Naive thymus-derived CD4-positive, alpha-beta T cell (primary cell): ENCODE results near the gene RAB40B. TPM values are rescaled to one million over a fixed set of nuclear protein-coding genes. Genes with fewer than 3 reads are reported as not detected.
A peak's percentile ranks its signal among the peaks of the same experiment; 100 is the strongest.

Experiments
- ATAC-seq: fragments of 150-1000 bp; cut with Tn5 transposase; 2 replicates; pipeline ENCODE4 v1.10.0; 2021; ENCODE audit warnings: mild to moderate bottlenecking, moderate library complexity
- CTCF ChIA-PET: fragments of 350-600 bp; sonication (Branson Sonifier 250); formaldehyde crosslinking; loops from one replicate; lab custom pipeline; 2021; ENCODE audit warnings: antibody characterized with exemption; lab: Charles Lee
- POLR2A ChIA-PET: fragments of 350-600 bp; sonication (Branson Sonifier 250); formaldehyde crosslinking; loops from one replicate; lab custom pipeline; 2021; ENCODE audit warnings: antibody characterized with exemption, inconsistent platforms; lab: Charles Lee
- DNase-seq, 9 donors: peaks; one replicate each; pipeline versions ENCODE4 v3.0.0 to v3.0.0-alpha.2; 2020 to 2022; ENCODE audit warnings: mixed read lengths in 1 of 9
- H3K27ac ChIP-seq: one replicate; pipeline ENCODE4 v1.7.0; 2013; ENCODE audit warnings: mild to moderate bottlenecking, low read depth, low read length, moderate library complexity
- H3K27me3 ChIP-seq, 2 donors: one replicate each; pipeline ENCODE4 v1.7.0; 2013; ENCODE audit warnings: low read length in 2 of 2, mild to moderate bottlenecking in 2 of 2, moderate library complexity in 2 of 2; ENCODE audit not compliant: control insufficient read depth in 2 of 2, insufficient read depth in 2 of 2
- H3K36me3 ChIP-seq, 3 experiments: 1 replicate in 2 of 3; 2 replicates in 1 of 3; pipeline ENCODE4 v1.7.0; 2013; ENCODE audit warnings: low read length in 3 of 3, mild to moderate bottlenecking in 3 of 3, moderate library complexity in 1 of 3; ENCODE audit not compliant: insufficient read depth in 3 of 3, control insufficient read depth in 2 of 3
- H3K4me1 ChIP-seq, 2 donors: one replicate each; pipeline ENCODE4 v1.7.0; 2013; ENCODE audit warnings: low read length in 2 of 2, mild to moderate bottlenecking in 2 of 2, moderate library complexity in 1 of 2; ENCODE audit not compliant: control insufficient read depth in 2 of 2, insufficient read depth in 2 of 2
- H3K4me3 ChIP-seq: 2 replicates; pipeline ENCODE4 v1.7.0; 2013; ENCODE audit warnings: mild to moderate bottlenecking, low read length
- H3K9me3 ChIP-seq, 3 experiments: 1 replicate in 2 of 3; 2 replicates in 1 of 3; pipeline ENCODE4 v1.7.0; 2013; ENCODE audit warnings: low read length in 3 of 3; ENCODE audit not compliant: control insufficient read depth in 2 of 3
- H3K27ac Mint-ChIP-seq, 9 donors: one replicate each; pipeline ENCODE4 v1.8.0; 2020 to 2022; ENCODE audit warnings: mixed read lengths in 9 of 9, mild to moderate bottlenecking in 8 of 9, moderate library complexity in 5 of 9, inconsistent platforms in 2 of 9
- H3K27me3 Mint-ChIP-seq, 5 donors: one replicate each; pipeline ENCODE4 v1.8.0; 2021 to 2022; ENCODE audit warnings: mixed read lengths in 5 of 5, mild to moderate bottlenecking in 1 of 5
- H3K36me3 Mint-ChIP-seq, 5 donors: one replicate each; pipeline ENCODE4 v1.8.0; 2020 to 2022; ENCODE audit warnings: mixed read lengths in 5 of 5, mild to moderate bottlenecking in 3 of 5, inconsistent platforms in 1 of 5
- H3K4me1 Mint-ChIP-seq, 7 donors: one replicate each; pipeline ENCODE4 v1.8.0; 2020 to 2022; ENCODE audit warnings: mixed read lengths in 7 of 7, mild to moderate bottlenecking in 3 of 7, inconsistent platforms in 1 of 7
- H3K4me3 Mint-ChIP-seq, 10 donors: one replicate each; pipeline ENCODE4 v1.8.0; 2020 to 2022; ENCODE audit warnings: mild to moderate bottlenecking in 10 of 10, mixed read lengths in 10 of 10, moderate library complexity in 6 of 10, inconsistent platforms in 2 of 10
- H3K9me3 Mint-ChIP-seq, 11 donors: one replicate each; pipeline ENCODE4 v1.8.0; 2020 to 2022; ENCODE audit warnings: mixed read lengths in 11 of 11, mild to moderate bottlenecking in 4 of 11, inconsistent platforms in 1 of 11, moderate library complexity in 1 of 11
- intact Hi-C, 2 donors: fragments of 100-400 bp; cut with micrococcal nuclease; formaldehyde crosslinking; loops; one replicate each; pipeline ENCODE4 v1.15.1; 2023
- polyA plus RNA-seq, 2 donors: library from polyadenylated mRNA; unstranded; fragments of 300-500 nt; fragmentation: Illumina TruSeq; gene quantifications; one replicate each; pipeline ENCODE4 v1.2.3, GENCODE V29; 2021
- total RNA-seq, 6 experiments: library from RNA in 5 of 6; stranded (reverse) in 5 of 6; gene quantifications; 1 replicate in 5 of 6; 2 replicates in 1 of 6; pipeline ENCODE4 v1.2.3 and lab custom pipeline; 2021 to 2026

Gene RAB40B
- total and polyA plus RNA-seq, 7 experiments from 2014 or later: 1.3 to 6.1 (median 2.9) TPM

DNA sequence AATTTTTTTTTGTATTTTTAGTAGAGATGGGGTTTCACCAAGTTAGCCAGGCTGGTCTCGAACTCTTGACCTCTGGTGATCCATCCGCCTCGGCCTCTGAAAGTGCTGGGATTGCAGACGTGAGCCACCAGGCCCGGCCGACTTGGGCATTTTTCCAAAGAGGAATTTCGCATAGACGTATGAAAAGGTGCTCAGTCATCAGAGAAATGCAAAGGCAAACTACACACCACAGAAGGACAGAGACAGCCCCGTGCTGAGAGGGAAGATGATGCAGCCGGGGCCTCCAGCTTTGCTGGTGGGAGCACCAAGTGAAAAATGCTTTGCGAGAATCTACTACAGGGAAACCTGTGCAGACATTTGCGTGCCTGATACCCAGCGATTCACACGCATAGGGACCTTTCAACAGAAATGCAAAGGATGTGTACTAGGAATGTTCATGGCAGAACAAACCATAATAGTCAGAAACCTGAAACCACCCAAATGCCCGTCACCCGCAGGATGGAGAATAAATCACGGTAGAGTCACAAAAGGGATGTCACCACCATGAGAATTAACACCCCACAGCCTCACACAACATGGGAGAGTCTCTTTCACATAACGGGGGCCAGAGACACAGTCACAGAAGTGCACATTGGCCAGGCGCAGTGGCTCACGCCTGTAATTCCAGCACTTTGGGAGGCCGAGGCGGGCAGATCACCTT lies 5.2 kb downstream of the RAB40B start:
- H3K36me3 ChIP-seq: no peaks in the 10 kb centered on the region
- H3K36me3 Mint-ChIP-seq: peaks cover 0 to 20% (median 14%) of the 10 kb centered on the region in 5 donors
- H3K27me3 ChIP-seq: no peaks in the 10 kb centered on the region
- peaks cover 0 to 7% (median 0%) of the 10 kb centered on the region in 3 experiments for H3K9me3 ChIP-seq
- H3K4me3 ChIP-seq: no peak overlapping the region
- no peak for ATAC-seq
- no peak overlapping the region for H3K27ac Mint-ChIP-seq
- DNase-seq: no peak
- H3K27ac ChIP-seq: no peak overlapping the region
- H3K4me3 Mint-ChIP-seq: no peak overlapping the region
- H3K27me3 Mint-ChIP-seq: peaks cover 0 to 16% (median 0%) of the 10 kb centered on the region in 5 donors
- CTCF ChIA-PET: no interaction called here
- peaks cover 0 to 15% (median 8%) of the 10 kb centered on the region in 11 donors for H3K9me3 Mint-ChIP-seq
- peaks cover 0 to 9% (median 0%) of the 10 kb centered on the region in 7 donors for H3K4me1 Mint-ChIP-seq
- POLR2A ChIA-PET: interaction anchor here (0.6 kb wide), 1 partner anchor 358 kb away, joined by 4 read pairs; no protein-coding TSS in a partner anchor
- H3K4me1 ChIP-seq: peaks cover 5 to 8% of the 10 kb centered on the region in 2 donors
- intact Hi-C loops: loop anchor here in 1 of 2 donors (10.0 kb wide), 1 partner anchor 99 kb away; no protein-coding TSS in a partner anchor

DNA sequence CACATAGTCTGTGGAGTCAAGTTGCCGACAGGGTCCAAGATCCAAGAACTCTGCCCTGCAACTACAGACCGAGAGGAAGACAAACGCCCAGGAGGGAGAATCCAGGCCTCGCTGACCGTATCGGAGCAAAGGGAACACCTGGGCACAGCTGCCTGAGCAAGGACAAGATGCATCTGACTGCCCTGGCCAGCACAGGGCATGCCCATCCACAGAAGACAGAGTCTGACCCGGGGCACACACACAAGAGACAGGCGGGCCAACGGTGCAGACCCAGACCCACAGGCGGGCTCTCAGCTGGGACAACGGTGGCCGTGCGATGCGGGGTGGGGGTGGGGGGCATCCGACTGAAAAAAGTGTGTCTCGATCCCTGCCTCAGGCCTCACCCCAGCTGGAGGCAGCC lies 6.2 kb downstream of the RAB40B start:
- Histone ChIP-seq H3K36me3 (no peaks in the 10 kb centered on the region), H3K4me3 (no peak overlapping the region), H3K27me3 (no peaks in the 10 kb centered on the region), H3K27ac (no peak overlapping the region), H3K9me3 (peaks cover 0 to 7% (median 0%) of the 10 kb centered on the region in 3 experiments), H3K4me1 (peaks cover 2 to 5% of the 10 kb centered on the region in 2 donors)
- Mint-ChIP-seq H3K36me3 (peaks cover 0 to 22% (median 14%) of the 10 kb centered on the region in 5 donors), H3K27ac (no peak overlapping the region), H3K4me1 (peaks cover 0 to 6% (median 0%) of the 10 kb centered on the region in 7 donors), H3K4me3 (no peak overlapping the region), H3K9me3 (peaks cover 0 to 15% (median 8%) of the 10 kb centered on the region in 11 donors), H3K27me3 (peaks cover 0 to 14% (median 0%) of the 10 kb centered on the region in 5 donors)
- intact Hi-C loops: loop anchor here in 1 of 2 donors (10.0 kb wide), 1 partner anchor 97 kb away; no protein-coding TSS in a partner anchor
- ChIA-PET CTCF (no interaction called here), POLR2A (interaction anchor here (0.6 kb wide), 1 partner anchor 357 kb away, joined by 4 read pairs; no protein-coding TSS in a partner anchor)
- ATAC-seq (no peak), DNase-seq (no peak)

DNA sequence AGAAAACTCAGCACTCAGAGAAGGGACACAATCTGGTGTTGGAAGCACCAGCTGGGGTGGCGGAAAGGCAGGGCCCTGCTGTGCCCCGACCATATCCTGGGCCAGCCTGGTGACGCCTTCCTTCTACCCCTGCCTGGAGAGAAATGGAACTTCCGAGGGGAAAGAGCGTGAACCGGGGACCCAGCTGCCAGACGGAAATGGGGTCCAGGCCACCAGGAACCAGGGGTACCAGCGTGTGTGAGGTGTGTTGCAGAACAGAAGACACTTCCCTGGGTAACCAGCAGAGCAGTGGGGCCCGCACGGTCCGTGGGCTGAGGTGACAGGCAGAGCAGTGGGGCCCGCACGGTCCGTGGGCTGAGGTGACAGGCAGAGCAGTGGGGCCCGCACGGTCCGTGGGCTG lies 6.8 kb downstream of the RAB40B start:
- no peak overlapping the region for H3K27ac ChIP-seq
- Mint-ChIP-seq H3K9me3 (peaks cover 0 to 15% (median 8%) of the 10 kb centered on the region in 11 donors), H3K36me3 (peaks cover 0 to 27% (median 14%) of the 10 kb centered on the region in 5 donors), H3K27ac (peak overlapping the region in 1 of 9 donors; percentile 38), H3K4me3 (no peak overlapping the region), H3K4me1 (peaks cover 0 to 2% (median 0%) of the 10 kb centered on the region in 7 donors), H3K27me3 (peaks cover 0 to 9% (median 0%) of the 10 kb centered on the region in 5 donors)
- no peak for DNase-seq
- intact Hi-C loops: loop anchor here in 1 of 2 donors (10.0 kb wide), 1 partner anchor 97 kb away; no protein-coding TSS in a partner anchor
- ATAC-seq: no peak
- peaks cover 0 to 7% (median 0%) of the 10 kb centered on the region in 3 experiments for H3K9me3 ChIP-seq
- H3K4me1 ChIP-seq: no peaks in the 10 kb centered on the region
- no peaks in the 10 kb centered on the region for H3K27me3 ChIP-seq
- ChIA-PET CTCF (no interaction called here), POLR2A (no interaction called here)
- no peaks in the 10 kb centered on the region for H3K36me3 ChIP-seq
- no peak overlapping the region for H3K4me3 ChIP-seq

DNA sequence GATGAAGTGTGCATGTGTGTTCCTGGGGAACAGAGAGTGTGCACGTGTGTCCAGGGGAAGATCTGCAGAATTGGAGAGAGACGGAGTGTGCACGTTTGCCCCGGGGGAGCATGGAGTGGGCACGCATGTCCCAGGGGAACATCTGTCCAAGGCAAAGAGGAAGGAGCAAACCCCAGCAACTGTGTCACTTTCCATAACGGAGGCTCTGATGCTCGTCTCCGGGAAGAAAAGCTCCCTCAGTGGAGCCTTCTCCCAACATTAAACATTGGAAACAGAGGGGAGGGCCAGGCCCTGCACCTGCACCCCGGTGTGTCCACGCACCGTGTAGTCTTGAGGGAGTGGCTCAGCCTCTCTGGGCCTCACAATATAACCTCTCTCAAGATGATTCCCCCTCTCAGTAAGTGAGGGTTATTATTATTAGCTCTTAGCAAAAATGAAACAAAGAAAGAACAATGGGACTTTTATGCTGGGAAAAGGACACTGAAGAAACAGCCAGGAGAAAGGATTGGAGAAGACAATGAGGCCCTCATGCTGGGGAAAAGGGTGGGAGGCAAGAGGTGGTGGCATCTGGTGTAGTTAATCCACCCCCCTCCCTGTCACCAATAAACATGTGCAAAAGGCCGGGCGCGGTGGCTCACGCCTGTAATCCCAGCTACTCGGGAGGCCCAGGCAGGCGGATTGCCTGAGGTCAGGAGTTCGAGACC lies 7.6 kb downstream of the RAB40B start:
- Histone ChIP-seq H3K4me1 (no peaks in the 10 kb centered on the region), H3K4me3 (no peak overlapping the region), H3K9me3 (peaks cover 0 to 7% (median 0%) of the 10 kb centered on the region in 3 experiments), H3K36me3 (no peaks in the 10 kb centered on the region), H3K27me3 (no peaks in the 10 kb centered on the region), H3K27ac (no peak overlapping the region)
- Mint-ChIP-seq H3K27ac (no peak overlapping the region), H3K4me1 (peaks cover 0 to 2% (median 0%) of the 10 kb centered on the region in 7 donors), H3K27me3 (peaks cover 0 to 5% (median 0%) of the 10 kb centered on the region in 5 donors), H3K4me3 (no peak overlapping the region), H3K36me3 (peaks cover 0 to 23% (median 14%) of the 10 kb centered on the region in 5 donors), H3K9me3 (peaks cover 0 to 15% (median 8%) of the 10 kb centered on the region in 11 donors)
- POLR2A ChIA-PET: no interaction called here
- intact Hi-C loops: loop anchor here in 1 of 2 donors (10.0 kb wide), 1 partner anchor 96 kb away; no protein-coding TSS in a partner anchor
- ATAC-seq: no peak
- no peak for DNase-seq
- CTCF ChIA-PET: interaction anchor here (0.6 kb wide), 1 partner anchor 322 kb away, joined by 3 read pairs; no protein-coding TSS in a partner anchor

DNA sequence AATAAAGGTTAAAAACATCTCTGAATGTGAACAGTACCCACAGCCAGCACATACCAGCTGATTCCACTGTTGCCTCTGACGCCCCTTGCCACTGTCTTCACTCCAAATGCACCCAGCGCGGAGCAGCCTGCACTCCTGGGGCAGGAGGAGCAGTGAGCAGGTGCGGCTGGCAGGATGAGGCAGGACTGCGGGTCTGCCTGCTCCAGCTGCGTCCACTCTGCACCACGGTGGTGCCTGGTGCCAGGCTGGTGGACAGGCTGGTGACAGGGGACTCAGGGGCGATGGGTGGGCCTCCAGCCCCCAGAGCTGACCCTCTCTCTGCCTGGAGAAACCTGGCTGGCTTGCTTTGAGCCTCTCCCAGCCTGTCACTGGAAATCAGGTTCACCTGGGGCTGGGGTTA lies 9.4 kb downstream of the RAB40B start:
- H3K4me1 Mint-ChIP-seq: peaks cover 0 to 4% (median 0%) of the 10 kb centered on the region in 7 donors
- intact Hi-C loops: no loop called here
- peaks cover 0 to 18% (median 4%) of the 10 kb centered on the region in 5 donors for H3K36me3 Mint-ChIP-seq
- H3K27ac ChIP-seq: no peak overlapping the region
- no peaks in the 10 kb centered on the region for H3K27me3 ChIP-seq
- H3K27me3 Mint-ChIP-seq: no peaks in the 10 kb centered on the region
- DNase-seq: no peak
- CTCF ChIA-PET: no interaction called here
- no peaks in the 10 kb centered on the region for H3K9me3 ChIP-seq
- no peaks in the 10 kb centered on the region for H3K36me3 ChIP-seq
- H3K4me3 Mint-ChIP-seq: no peak overlapping the region
- no peaks in the 10 kb centered on the region for H3K4me1 ChIP-seq
- no peak overlapping the region for H3K27ac Mint-ChIP-seq
- H3K4me3 ChIP-seq: no peak overlapping the region
- ATAC-seq: no peak
- POLR2A ChIA-PET: interaction anchor here (0.9 kb wide), 1 partner anchor 8 kb away, joined by 3 read pairs; no protein-coding TSS in a partner anchor
- H3K9me3 Mint-ChIP-seq: peaks cover 0 to 6% (median 0%) of the 10 kb centered on the region in 11 donors

DNA sequence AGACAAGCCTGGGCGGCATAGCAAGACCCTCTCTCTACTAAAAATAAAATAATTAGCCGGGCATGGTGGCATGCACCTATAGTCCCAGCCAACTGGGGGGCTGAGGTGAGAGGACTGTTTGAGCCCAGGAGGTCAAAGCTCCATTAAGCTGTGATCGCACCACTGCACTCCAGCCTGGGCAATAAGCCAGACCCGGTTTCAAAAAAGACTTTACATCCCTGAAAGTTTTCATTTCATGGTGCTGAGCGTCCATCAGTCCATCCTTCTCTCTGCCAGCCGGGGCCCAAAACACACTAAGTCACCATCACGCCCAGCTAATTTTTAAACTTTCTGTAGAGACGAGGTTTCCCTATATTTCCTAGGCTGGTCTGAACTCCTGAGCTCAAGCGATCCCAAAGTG lies 10.6 kb downstream of the RAB40B start:
- no peaks in the 10 kb centered on the region for H3K27me3 Mint-ChIP-seq
- intact Hi-C loops: no loop called here
- H3K9me3 Mint-ChIP-seq: no peaks in the 10 kb centered on the region
- H3K4me3 ChIP-seq: no peak overlapping the region
- H3K4me1 Mint-ChIP-seq: peaks cover 0 to 4% (median 0%) of the 10 kb centered on the region in 7 donors
- ATAC-seq (no peak), DNase-seq (no peak)
- H3K27me3 ChIP-seq: no peaks in the 10 kb centered on the region
- H3K27ac ChIP-seq: no peak overlapping the region
- CTCF ChIA-PET: no interaction called here
- H3K36me3 Mint-ChIP-seq: peaks cover 0 to 18% (median 0%) of the 10 kb centered on the region in 5 donors
- POLR2A ChIA-PET: no interaction called here
- no peaks in the 10 kb centered on the region for H3K36me3 ChIP-seq
- no peak overlapping the region for H3K4me3 Mint-ChIP-seq
- H3K4me1 ChIP-seq: no peaks in the 10 kb centered on the region
- no peak overlapping the region for H3K27ac Mint-ChIP-seq
- no peaks in the 10 kb centered on the region for H3K9me3 ChIP-seq
